GM10266 (cell line): Measurements from ENCODE around the gene GH1.
A peak's percentile ranks its signal among the peaks of the same experiment; 100 is the strongest.

ENCODE experiments used
- DNase-seq: peaks from one replicate; pipeline ENCODE4 v3.0.0; 2012; ENCODE audit errors: extremely low spot score
- CTCF ChIP-seq: IDR thresholded peaks from 2 replicates; pipeline ENCODE4 v1.5.1; 2012; ENCODE audit warnings: mild to moderate bottlenecking, low read depth; ENCODE audit not compliant: control insufficient read depth, insufficient read depth; ENCODE audit errors: missing control alignments

The GH1 gene

GRCh38 chr17:63937920-63938319 lies 19.3 kb upstream of the GH1 start:
- no peak for TF ChIP-seq CTCF
- DNase-seq = no peak

GRCh38 chr17:63937319-63937718 lies 18.7 kb upstream of the GH1 start:
- DNase-seq = no peak
- no peak for TF ChIP-seq CTCF

GRCh38 chr17:63934183-63935112 lies 15.8 kb upstream of the GH1 start:
- no peak for TF ChIP-seq CTCF
- DNase-seq = no peak

- no peak for TF ChIP-seq CTCF
- DNase-seq = no peak
These were observed 15.0 kb upstream of the GH1 start for GRCh38 chr17:63933598-63933997.

GRCh38 chr17:63932721-63933120 lies 14.1 kb upstream of the GH1 start:
- DNase-seq = no peak
- no peak for TF ChIP-seq CTCF

- peak; percentile 84 for DNase-seq
- TF ChIP-seq CTCF = no peak
These were observed 13.4 kb upstream of the GH1 start, which contains the start of gene CD79B for GRCh38 chr17:63931981-63932561. Gene CD79B, minus strand, starts transcription at chr17:63932331. Its CDS starts 70 bp downstream, at chr17:63932261.

GRCh38 chr17:63930951-63931575 lies 12.4 kb upstream of the GH1 start:
- TF ChIP-seq CTCF = no peak
- peak; percentile 70 for DNase-seq
